ENCODE results near the gene HK2.

Gene HK2

GRCh38 chr2:74886251-74886650 is 52.3 kb downstream of the HK2 start:
- no peak for TF ChIP-seq CTCF (IDR thresholded peaks at IDR 0.05; ENCODE audit: low read depth, low read length)
- Histone ChIP-seq H3K27me3 (ENCODE audit: insufficient read depth, low read depth, severe bottlenecking) (no peaks in the 10 kb centered on the region), H3K9me3 (ENCODE audit: severe bottlenecking) (no peaks in the 10 kb centered on the region), H3K36me3 (peaks cover 95% of the 10 kb centered on the region), H3K4me3 (ENCODE audit: low read depth, low read length) (no peak overlapping the region), H3K27ac (no peak overlapping the region)
- no peak for DNase-seq

- no peak overlapping the region for H3K4me3 ChIP-seq (ENCODE audit: low read depth, low read length)
- TF ChIP-seq CTCF (IDR thresholded peaks at IDR 0.05; ENCODE audit: low read depth, low read length): peak; percentile 53
- DNase-seq: peak; percentile 46
- peaks cover 90% of the 10 kb centered on the region for H3K36me3 ChIP-seq
- H3K9me3 ChIP-seq (ENCODE audit: severe bottlenecking): no peaks in the 10 kb centered on the region
- H3K27me3 ChIP-seq (ENCODE audit: insufficient read depth, low read depth, severe bottlenecking): no peaks in the 10 kb centered on the region
- H3K27ac ChIP-seq: no peak overlapping the region
Measured at GRCh38 chr2:74886811-74887210, 52.9 kb downstream of the HK2 start.

- DNase-seq: no peak
- Histone ChIP-seq H3K4me3 (ENCODE audit: low read depth, low read length) (no peak overlapping the region), H3K27me3 (ENCODE audit: insufficient read depth, low read depth, severe bottlenecking) (no peaks in the 10 kb centered on the region), H3K27ac (no peak overlapping the region), H3K9me3 (ENCODE audit: severe bottlenecking) (no peaks in the 10 kb centered on the region), H3K36me3 (peaks cover 83% of the 10 kb centered on the region)
- TF ChIP-seq CTCF (IDR thresholded peaks at IDR 0.05; ENCODE audit: low read depth, low read length): no peak
Measured at GRCh38 chr2:74887445-74887951, 53.6 kb downstream of the HK2 start.

GRCh38 chr2:74887960-74888700 is 54.2 kb downstream of the HK2 start:
- Histone ChIP-seq H3K27ac (no peak overlapping the region), H3K27me3 (ENCODE audit: insufficient read depth, low read depth, severe bottlenecking) (no peaks in the 10 kb centered on the region), H3K36me3 (peaks cover 76% of the 10 kb centered on the region), H3K4me3 (ENCODE audit: low read depth, low read length) (no peak overlapping the region), H3K9me3 (ENCODE audit: severe bottlenecking) (no peaks in the 10 kb centered on the region)
- no peak for DNase-seq
- no peak for TF ChIP-seq CTCF (IDR thresholded peaks at IDR 0.05; ENCODE audit: low read depth, low read length)

- Histone ChIP-seq H3K4me3 (ENCODE audit: low read depth, low read length) (no peak overlapping the region), H3K27me3 (ENCODE audit: insufficient read depth, low read depth, severe bottlenecking) (no peaks in the 10 kb centered on the region), H3K36me3 (peaks cover 66% of the 10 kb centered on the region), H3K27ac (no peak overlapping the region), H3K9me3 (ENCODE audit: severe bottlenecking) (no peaks in the 10 kb centered on the region)
- DNase-seq: no peak
- TF ChIP-seq CTCF (IDR thresholded peaks at IDR 0.05; ENCODE audit: low read depth, low read length): no peak
Measured at GRCh38 chr2:74889159-74889558, 55.2 kb downstream of the HK2 start.

GRCh38 chr2:74890711-74891110 is 56.8 kb downstream of the HK2 start:
- H3K4me3 ChIP-seq (ENCODE audit: low read depth, low read length): no peak overlapping the region
- H3K9me3 ChIP-seq (ENCODE audit: severe bottlenecking): no peaks in the 10 kb centered on the region
- no peak for DNase-seq
- peaks cover 51% of the 10 kb centered on the region for H3K36me3 ChIP-seq
- TF ChIP-seq CTCF (IDR thresholded peaks at IDR 0.05; ENCODE audit: low read depth, low read length): no peak
- no peak overlapping the region for H3K27ac ChIP-seq
- no peaks in the 10 kb centered on the region for H3K27me3 ChIP-seq (ENCODE audit: insufficient read depth, low read depth, severe bottlenecking)

All from WERI-Rb-1 (cell line).